SK-N-SH (cell line): ENCODE results near the gene CYP26C1.

ENCODE experiments used
- EZH2phosphoT487 ChIP-seq: fragments of 200-600 bp; sonication (generic); IDR thresholded peaks from 2 replicates; pipeline ENCODE4 v1.6.1; 2017; ENCODE audit warnings: low read depth, mixed run types, mild to moderate bottlenecking, antibody characterized with exemption, moderate library complexity, borderline replicate concordance
- TAF1 ChIP-seq: IDR thresholded peaks from 2 replicates; pipeline ENCODE4 v1.6.1; 2012; ENCODE audit warnings: low read depth, mild to moderate bottlenecking, low read length, moderate library complexity, borderline replicate concordance
- TF ChIP-seq, protein P1 (sequence below): fragments of 200-600 bp; sonication (generic); IDR thresholded peaks from 2 replicates; pipeline ENCODE4 v1.6.1; 2017; ENCODE audit warnings: antibody characterized with exemption, mild to moderate bottlenecking, moderate library complexity

DNA sequence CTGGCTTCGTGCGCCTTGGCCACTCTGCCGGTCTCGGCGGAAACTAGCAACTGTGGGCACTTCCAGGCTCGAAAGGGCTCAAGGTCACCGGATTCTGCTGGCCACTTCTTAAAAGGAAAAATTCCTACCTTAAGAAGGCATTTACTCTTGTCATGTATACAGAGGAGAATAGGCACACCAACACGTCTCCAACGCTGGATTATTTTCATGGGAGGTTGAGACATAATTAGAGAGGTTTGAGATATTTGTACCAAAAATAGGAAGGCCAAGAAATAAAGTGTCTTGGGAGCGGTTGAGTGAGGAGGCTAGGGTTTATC is 8.6 kb downstream of the CYP26C1 start:
- TF ChIP-seq, protein P1, sequence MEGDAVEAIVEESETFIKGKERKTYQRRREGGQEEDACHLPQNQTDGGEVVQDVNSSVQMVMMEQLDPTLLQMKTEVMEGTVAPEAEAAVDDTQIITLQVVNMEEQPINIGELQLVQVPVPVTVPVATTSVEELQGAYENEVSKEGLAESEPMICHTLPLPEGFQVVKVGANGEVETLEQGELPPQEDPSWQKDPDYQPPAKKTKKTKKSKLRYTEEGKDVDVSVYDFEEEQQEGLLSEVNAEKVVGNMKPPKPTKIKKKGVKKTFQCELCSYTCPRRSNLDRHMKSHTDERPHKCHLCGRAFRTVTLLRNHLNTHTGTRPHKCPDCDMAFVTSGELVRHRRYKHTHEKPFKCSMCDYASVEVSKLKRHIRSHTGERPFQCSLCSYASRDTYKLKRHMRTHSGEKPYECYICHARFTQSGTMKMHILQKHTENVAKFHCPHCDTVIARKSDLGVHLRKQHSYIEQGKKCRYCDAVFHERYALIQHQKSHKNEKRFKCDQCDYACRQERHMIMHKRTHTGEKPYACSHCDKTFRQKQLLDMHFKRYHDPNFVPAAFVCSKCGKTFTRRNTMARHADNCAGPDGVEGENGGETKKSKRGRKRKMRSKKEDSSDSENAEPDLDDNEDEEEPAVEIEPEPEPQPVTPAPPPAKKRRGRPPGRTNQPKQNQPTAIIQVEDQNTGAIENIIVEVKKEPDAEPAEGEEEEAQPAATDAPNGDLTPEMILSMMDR = no peak
- TF ChIP-seq TAF1 = no peak
- TF ChIP-seq EZH2phosphoT487 = no peak
